Measurements from ENCODE around the gene HBA2. TPM values are rescaled to one million over a fixed set of nuclear protein-coding genes. Genes with fewer than 3 reads are reported as not detected.
"Not testable (repeated sequence)": the region's sequence is repeated elsewhere in the genome, so short reads cannot be mapped to it uniquely, and the experiment has no call there.

Gene HBA2
- total and polyA plus RNA-seq, 9 of the 15 experiments (the other 6 are each of a cell fraction or from before 2014, with no cell fraction given): 40.4 to 853 (median 286) TPM

DNA sequence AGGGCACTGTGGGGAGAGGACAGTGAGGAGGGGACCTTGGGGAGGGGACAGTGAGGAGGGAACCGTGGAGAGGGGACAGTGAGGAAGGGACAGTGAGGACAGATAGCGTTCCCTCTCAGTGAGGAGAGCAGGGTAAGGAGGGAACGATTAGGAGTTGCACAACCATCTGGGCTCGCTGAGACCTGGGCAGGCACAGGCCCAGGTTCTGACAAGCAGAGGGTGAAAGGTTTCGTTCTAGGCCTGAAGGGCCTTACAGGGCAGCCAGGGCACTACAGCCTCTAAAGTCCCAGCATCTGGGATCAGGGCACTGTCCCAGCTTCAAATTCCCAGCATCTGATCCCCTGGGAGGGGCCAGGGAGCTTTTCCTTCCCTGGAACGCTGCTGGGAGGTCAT lies 19.6 kb upstream of the HBA2 start:
- H4K20me1 ChIP-seq (replicated peaks; ENCODE audit: control insufficient read depth, insufficient read depth, low read length); H3K27ac ChIP-seq (ENCODE audit: extremely low read depth, low read depth, low read length); H3K79me2 ChIP-seq (ENCODE audit: control insufficient read depth, insufficient read depth, low read length); in situ Hi-C loops (cut with MboI); CTCF ChIA-PET (ENCODE audit: low intra/inter-chr PET ratio); BruUV-seq (replicated peaks); H2AFZ ChIP-seq (ENCODE audit: low read depth, low read length); H3K27me3 ChIP-seq (ENCODE audit: control insufficient read depth in 2 of 2, insufficient read depth in 2 of 2, low read length in 2 of 2); H3K9me3 ChIP-seq (replicated peaks; ENCODE audit: control insufficient read depth, insufficient read depth, low read depth, low read length); H3K36me3 ChIP-seq (ENCODE audit: control insufficient read depth, insufficient read depth, low read length); H3K9me1 ChIP-seq (ENCODE audit: control insufficient read depth, insufficient read depth, low read length); intact Hi-C loops (cut with micrococcal nuclease); POLR2A ChIA-PET: not testable (repeated sequence)
- Histone ChIP-seq H3K9ac (ENCODE audit: insufficient read depth in 1 of 2, low read depth in 2 of 2, low read length in 2 of 2) (peak overlapping the region in 1 of 2 experiments; percentile 65; a peak in 2 of 4 replicates), H3K4me1 (replicated peaks in 1 of 2; ENCODE audit: control insufficient read depth in 2 of 2, insufficient read depth in 2 of 2, low read length in 2 of 2) (peaks cover 28% of the 10 kb centered on the region in 2 experiments; a peak in 4 of 5 replicates), H3K4me2 (ENCODE audit: insufficient read depth, low read length) (peak overlapping the region; percentile 67; the same call in 1 of the 2 replicates), H3K4me3 (peak overlapping the region; percentile 26)
- peak; percentile 63 for ATAC-seq
- peak; percentile 82 for FAIRE-seq
- peak in 1 of 4 experiments; percentile 42 for DNase-seq (ENCODE audit: extremely low read depth in 1 of 4, low spot score in 3 of 4)
- WGBS (ENCODE audit: insufficient coverage, low coverage, missing lambda C conversion rate): no CpG with 5 or more reads among the region's 6 CpGs
- TF ChIP-seq, protein P1, sequence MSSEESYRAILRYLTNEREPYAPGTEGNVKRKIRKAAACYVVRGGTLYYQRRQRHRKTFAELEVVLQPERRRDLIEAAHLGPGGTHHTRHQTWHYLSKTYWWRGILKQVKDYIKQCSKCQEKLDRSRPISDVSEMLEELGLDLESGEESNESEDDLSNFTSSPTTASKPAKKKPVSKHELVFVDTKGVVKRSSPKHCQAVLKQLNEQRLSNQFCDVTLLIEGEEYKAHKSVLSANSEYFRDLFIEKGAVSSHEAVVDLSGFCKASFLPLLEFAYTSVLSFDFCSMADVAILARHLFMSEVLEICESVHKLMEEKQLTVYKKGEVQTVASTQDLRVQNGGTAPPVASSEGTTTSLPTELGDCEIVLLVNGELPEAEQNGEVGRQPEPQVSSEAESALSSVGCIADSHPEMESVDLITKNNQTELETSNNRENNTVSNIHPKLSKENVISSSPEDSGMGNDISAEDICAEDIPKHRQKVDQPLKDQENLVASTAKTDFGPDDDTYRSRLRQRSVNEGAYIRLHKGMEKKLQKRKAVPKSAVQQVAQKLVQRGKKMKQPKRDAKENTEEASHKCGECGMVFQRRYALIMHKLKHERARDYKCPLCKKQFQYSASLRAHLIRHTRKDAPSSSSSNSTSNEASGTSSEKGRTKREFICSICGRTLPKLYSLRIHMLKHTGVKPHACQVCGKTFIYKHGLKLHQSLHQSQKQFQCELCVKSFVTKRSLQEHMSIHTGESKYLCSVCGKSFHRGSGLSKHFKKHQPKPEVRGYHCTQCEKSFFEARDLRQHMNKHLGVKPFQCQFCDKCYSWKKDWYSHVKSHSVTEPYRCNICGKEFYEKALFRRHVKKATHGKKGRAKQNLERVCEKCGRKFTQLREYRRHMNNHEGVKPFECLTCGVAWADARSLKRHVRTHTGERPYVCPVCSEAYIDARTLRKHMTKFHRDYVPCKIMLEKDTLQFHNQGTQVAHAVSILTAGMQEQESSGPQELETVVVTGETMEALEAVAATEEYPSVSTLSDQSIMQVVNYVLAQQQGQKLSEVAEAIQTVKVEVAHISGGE (CRISPR knock-in tag; IDR thresholded peaks at IDR 0.05): 0 out of 6 replicates have a peak, but pooled peaks of 1 of the 3 experiments have one; percentile 34
- TF ChIP-seq CEBPB (tag; IDR thresholded peaks at IDR 0.05): peak; percentile 60; the same call in 1 of the 2 replicates
